Tibial nerve (tissue), 3 donors: ENCODE data around the gene SIPA1.

Experiments
- POLR2A ChIP-seq, 2 donors: fragments of 450-650 bp; IDR thresholded peaks; one replicate each; pipeline ENCODE4 v1.6.1; 2017; ENCODE audit warnings: antibody characterized with exemption in 2 of 2, mild to moderate bottlenecking in 2 of 2, moderate library complexity in 2 of 2
- TF ChIP-seq, protein P1 (sequence below), 5 experiments: fragments of 200-600 bp in 3 of 5; fragments of 450-650 bp in 2 of 5; sonication (generic) in 3 of 5; IDR thresholded peaks; one replicate each; pipeline ENCODE4 v1.5.1; 2016 to 2019; ENCODE audit warnings: antibody characterized with exemption in 5 of 5, mild to moderate bottlenecking in 3 of 5, moderate library complexity in 2 of 5

DNA sequence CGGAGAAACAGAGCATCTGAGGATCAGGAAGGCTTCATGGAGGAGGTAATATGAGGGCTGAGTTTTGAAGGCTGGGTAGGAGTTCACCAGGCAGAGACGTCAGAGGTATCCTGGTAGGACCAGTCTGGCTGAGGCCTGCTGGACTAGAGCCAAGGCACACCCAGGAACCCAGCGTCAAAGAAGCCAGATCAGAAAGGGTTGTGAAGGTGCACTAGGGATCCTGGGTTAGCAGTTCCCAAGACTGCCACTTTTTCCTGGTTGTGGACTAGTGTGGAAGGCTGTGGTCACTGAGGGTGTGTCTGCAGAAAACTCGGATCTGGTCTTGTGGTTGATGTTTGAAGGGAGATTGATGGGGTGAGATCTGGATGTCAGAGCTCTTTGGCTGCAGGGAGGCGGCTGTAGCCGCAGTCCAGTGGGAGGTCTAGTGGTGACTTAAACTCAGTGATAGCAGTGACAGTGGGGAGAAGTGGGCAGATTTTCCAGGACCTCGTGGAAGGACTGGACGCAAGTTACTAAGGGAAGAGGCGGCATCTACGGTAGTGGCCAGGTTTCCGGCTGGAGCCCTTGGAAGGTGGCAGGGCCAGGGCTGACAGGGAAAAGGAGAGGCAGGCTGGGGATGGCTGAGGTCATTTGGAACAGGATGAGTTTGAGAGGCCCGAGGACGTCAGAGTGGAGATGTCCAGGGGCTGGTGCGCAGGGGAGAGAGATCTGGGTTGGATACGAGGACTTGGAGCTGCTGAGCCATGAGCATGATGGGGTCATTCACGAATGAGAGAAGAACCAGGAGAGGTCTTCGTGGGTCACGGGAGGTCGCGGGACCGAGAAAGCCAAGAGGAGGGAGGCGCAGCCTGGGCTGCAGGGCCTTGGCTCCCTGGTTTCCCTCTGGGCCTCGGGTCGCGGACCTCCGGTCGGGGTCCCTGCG, 13.9 kb downstream of the SIPA1 start:
- TF ChIP-seq, protein P1, sequence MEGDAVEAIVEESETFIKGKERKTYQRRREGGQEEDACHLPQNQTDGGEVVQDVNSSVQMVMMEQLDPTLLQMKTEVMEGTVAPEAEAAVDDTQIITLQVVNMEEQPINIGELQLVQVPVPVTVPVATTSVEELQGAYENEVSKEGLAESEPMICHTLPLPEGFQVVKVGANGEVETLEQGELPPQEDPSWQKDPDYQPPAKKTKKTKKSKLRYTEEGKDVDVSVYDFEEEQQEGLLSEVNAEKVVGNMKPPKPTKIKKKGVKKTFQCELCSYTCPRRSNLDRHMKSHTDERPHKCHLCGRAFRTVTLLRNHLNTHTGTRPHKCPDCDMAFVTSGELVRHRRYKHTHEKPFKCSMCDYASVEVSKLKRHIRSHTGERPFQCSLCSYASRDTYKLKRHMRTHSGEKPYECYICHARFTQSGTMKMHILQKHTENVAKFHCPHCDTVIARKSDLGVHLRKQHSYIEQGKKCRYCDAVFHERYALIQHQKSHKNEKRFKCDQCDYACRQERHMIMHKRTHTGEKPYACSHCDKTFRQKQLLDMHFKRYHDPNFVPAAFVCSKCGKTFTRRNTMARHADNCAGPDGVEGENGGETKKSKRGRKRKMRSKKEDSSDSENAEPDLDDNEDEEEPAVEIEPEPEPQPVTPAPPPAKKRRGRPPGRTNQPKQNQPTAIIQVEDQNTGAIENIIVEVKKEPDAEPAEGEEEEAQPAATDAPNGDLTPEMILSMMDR (IDR thresholded peaks at IDR 0.05): no peak
- TF ChIP-seq POLR2A (IDR thresholded peaks at IDR 0.05): no peak
